ENCODE results near the gene SLX9.
"Not testable (repeated sequence)": the region's sequence is repeated elsewhere in the genome, so short reads cannot be mapped to it uniquely, and the experiment has no call there.

Gene SLX9

GRCh38 chr21:45019076-45019886, 79.5 kb downstream of the SLX9 start:
- no peak for DNase-seq (ENCODE audit: low read depth)

GRCh38 chr21:45019887-45020537, 80.2 kb downstream of the SLX9 start:
- no peak for DNase-seq (ENCODE audit: low read depth)

- DNase-seq (ENCODE audit: low read depth) = no peak
These were observed 81.0 kb downstream of the SLX9 start for GRCh38 chr21:45020629-45021427.

- no peak for DNase-seq (ENCODE audit: low read depth)
These were observed 81.9 kb downstream of the SLX9 start for GRCh38 chr21:45021428-45022347.

- no peak for DNase-seq (ENCODE audit: low read depth)
These were observed 82.5 kb downstream of the SLX9 start for GRCh38 chr21:45022348-45022675.

- DNase-seq (ENCODE audit: low read depth) = no peak
These were observed 82.9 kb downstream of the SLX9 start for GRCh38 chr21:45022736-45023135.

- DNase-seq (ENCODE audit: low read depth) = not testable (repeated sequence)
These were observed 84.7 kb downstream of the SLX9 start for GRCh38 chr21:45024516-45024915.

- DNase-seq (ENCODE audit: low read depth) = no peak
These were observed 86.4 kb downstream of the SLX9 start for GRCh38 chr21:45026066-45026745.
